ENCODE data around the gene RAPGEF1. TPM values are rescaled to one million over a fixed set of nuclear protein-coding genes. Genes with fewer than 3 reads are reported as not detected.

Gene RAPGEF1
- total and polyA plus RNA-seq, 2 experiments from 2014 or later = 3.3 to 24.1 TPM

- in situ Hi-C loops (cut with MboI) = loop anchor here (25.0 kb wide), 1 partner anchor 366 kb away; no protein-coding TSS in a partner anchor
- Histone ChIP-seq H4K20me1 (ENCODE audit: insufficient read depth) (peaks cover 9% of the 10 kb centered on the region; the same call in 1 of the 2 replicates), H3K79me2 (ENCODE audit: insufficient read depth) (peaks cover 84% of the 10 kb centered on the region), H3K9me3 (ENCODE audit: low read depth) (no peaks in the 10 kb centered on the region), H2AFZ (no peak overlapping the region), H3F3A (ENCODE audit: insufficient read depth) (peaks cover 40% of the 10 kb centered on the region), H3K4me1 (ENCODE audit: insufficient read depth) (peaks cover 47% of the 10 kb centered on the region), H3K4me2 (ENCODE audit: unreplicated experiment) (no peak overlapping the region), H3K27ac (no peak overlapping the region), H3K27me3 (replicated peaks; ENCODE audit: insufficient read depth) (no peaks in the 10 kb centered on the region), H3K36me3 (ENCODE audit: low read depth) (no peaks in the 10 kb centered on the region), H3K9me2 (ENCODE audit: insufficient read depth) (no peaks in the 10 kb centered on the region), H3K9ac (no peak overlapping the region), H3K4me3 (no peak overlapping the region)
- TF ChIP-seq EZH2phosphoT487 (IDR thresholded peaks at IDR 0.05; ENCODE audit: insufficient read depth, low read depth) (no peak), EZH2 (IDR thresholded peaks at IDR 0.05; ENCODE audit: insufficient read depth, poor library complexity, severe bottlenecking) (no peak)
- no peak for DNase-seq
- WGBS, 2 experiments (ENCODE audit: low coverage in 1 of 2, low lambda C conversion rate in 2 of 2, missing lambda C conversion rate in 2 of 2) = 79 to 81% methylated on average over 4 of the region's 4 CpGs
These were observed 11.3 kb downstream of the RAPGEF1 start for GRCh38 chr9:131728546-131728910.

DNA sequence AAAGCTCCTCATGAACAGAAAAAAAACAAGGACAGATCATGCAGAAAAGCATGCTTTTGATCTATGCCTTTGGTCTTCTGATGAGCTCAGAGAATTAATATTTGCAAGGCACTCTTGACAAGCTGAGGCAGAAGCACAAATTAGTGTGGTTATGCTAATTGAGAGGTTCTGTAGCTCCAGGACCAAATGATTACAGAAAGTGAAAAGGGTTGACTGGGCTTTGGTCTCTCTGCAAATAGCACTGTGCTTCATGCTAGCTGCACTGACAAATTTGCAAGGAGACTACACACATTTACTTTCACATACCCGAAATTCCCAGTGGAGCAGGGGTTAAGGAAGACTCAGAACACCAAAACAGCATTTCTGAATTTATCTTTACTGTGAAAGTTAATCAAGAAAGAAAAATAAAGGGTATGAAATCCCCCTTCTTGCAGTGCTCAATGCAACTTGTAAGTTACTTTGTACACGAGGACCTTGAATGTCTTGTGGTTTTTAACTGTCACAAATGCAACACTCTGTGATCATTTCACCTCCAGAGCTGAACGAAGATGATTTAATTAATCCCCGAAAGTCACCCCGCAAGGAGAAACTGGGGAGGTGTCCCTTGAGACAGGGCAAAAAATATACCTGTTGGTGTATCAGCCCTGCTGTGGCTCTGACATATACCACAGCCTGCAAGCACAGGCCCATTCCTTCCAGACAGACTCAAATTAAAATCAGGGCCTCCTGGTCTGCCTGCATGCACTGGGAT is 11.9 kb downstream of the RAPGEF1 start:
- TF ChIP-seq EZH2 (IDR thresholded peaks at IDR 0.05; ENCODE audit: insufficient read depth, poor library complexity, severe bottlenecking) (no peak), EZH2phosphoT487 (IDR thresholded peaks at IDR 0.05; ENCODE audit: insufficient read depth, low read depth) (no peak)
- no peaks in the 10 kb centered on the region for H3K9me3 ChIP-seq (ENCODE audit: low read depth)
- peaks cover 43% of the 10 kb centered on the region for H3K4me1 ChIP-seq (ENCODE audit: insufficient read depth)
- no peak overlapping the region for H3K9ac ChIP-seq
- peaks cover 9% of the 10 kb centered on the region; the same call in 1 of the 2 replicates for H4K20me1 ChIP-seq (ENCODE audit: insufficient read depth)
- DNase-seq = no peak
- H3K79me2 ChIP-seq (ENCODE audit: insufficient read depth) = peaks cover 87% of the 10 kb centered on the region
- in situ Hi-C loops (cut with MboI) = loop anchor here (25.0 kb wide), 1 partner anchor 366 kb away; no protein-coding TSS in a partner anchor
- WGBS, 2 experiments (ENCODE audit: low coverage in 1 of 2, low lambda C conversion rate in 2 of 2, missing lambda C conversion rate in 2 of 2) = 77 to 78% methylated on average over 5 of the region's 5 CpGs
- no peaks in the 10 kb centered on the region for H3K36me3 ChIP-seq (ENCODE audit: low read depth)
- H3K4me2 ChIP-seq (ENCODE audit: unreplicated experiment) = peak overlapping the region; percentile 44
- no peaks in the 10 kb centered on the region for H3K9me2 ChIP-seq (ENCODE audit: insufficient read depth)
- H3K27me3 ChIP-seq (replicated peaks; ENCODE audit: insufficient read depth) = no peaks in the 10 kb centered on the region
- no peak overlapping the region for H2AFZ ChIP-seq
- peak overlapping the region; percentile 37 for H3K27ac ChIP-seq
- peak overlapping the region; percentile 8; the same call in 1 of the 2 replicates for H3K4me3 ChIP-seq
- peaks cover 37% of the 10 kb centered on the region for H3F3A ChIP-seq (ENCODE audit: insufficient read depth)

- no peaks in the 10 kb centered on the region for H3K9me3 ChIP-seq (ENCODE audit: low read depth)
- in situ Hi-C loops (cut with MboI) = loop anchor here (25.0 kb wide), 1 partner anchor 365 kb away; no protein-coding TSS in a partner anchor
- peak overlapping the region; percentile 44 for H3K4me2 ChIP-seq (ENCODE audit: unreplicated experiment)
- peaks cover 89% of the 10 kb centered on the region for H3K79me2 ChIP-seq (ENCODE audit: insufficient read depth)
- H3K4me3 ChIP-seq = peak overlapping the region; percentile 8; the same call in 1 of the 2 replicates
- peaks cover 36% of the 10 kb centered on the region for H3K4me1 ChIP-seq (ENCODE audit: insufficient read depth)
- 48 to 49% methylated on average over 7 of the region's 7 CpGs for WGBS, 2 experiments (ENCODE audit: low coverage in 1 of 2, low lambda C conversion rate in 2 of 2, missing lambda C conversion rate in 2 of 2)
- peak; percentile 88 for DNase-seq
- no peak overlapping the region for H2AFZ ChIP-seq
- no peaks in the 10 kb centered on the region for H3K36me3 ChIP-seq (ENCODE audit: low read depth)
- peak overlapping the region; percentile 37 for H3K27ac ChIP-seq
- H3K27me3 ChIP-seq (replicated peaks; ENCODE audit: insufficient read depth) = no peaks in the 10 kb centered on the region
- peaks cover 9% of the 10 kb centered on the region; the same call in 1 of the 2 replicates for H4K20me1 ChIP-seq (ENCODE audit: insufficient read depth)
- H3K9me2 ChIP-seq (ENCODE audit: insufficient read depth) = no peaks in the 10 kb centered on the region
- no peak overlapping the region for H3K9ac ChIP-seq
- TF ChIP-seq EZH2phosphoT487 (IDR thresholded peaks at IDR 0.05; ENCODE audit: insufficient read depth, low read depth) = no peak
- TF ChIP-seq EZH2 (IDR thresholded peaks at IDR 0.05; ENCODE audit: insufficient read depth, poor library complexity, severe bottlenecking) = no peak
- H3F3A ChIP-seq (ENCODE audit: insufficient read depth) = peaks cover 30% of the 10 kb centered on the region
These were observed 12.6 kb downstream of the RAPGEF1 start for GRCh38 chr9:131727184-131727759.

GRCh38 chr9:131724683-131725082 is 15.2 kb downstream of the RAPGEF1 start:
- Histone ChIP-seq H4K20me1 (ENCODE audit: insufficient read depth) (no peaks in the 10 kb centered on the region; the same call in 1 of the 2 replicates), H3K9me3 (ENCODE audit: low read depth) (no peaks in the 10 kb centered on the region), H3K9ac (no peak overlapping the region), H3K4me2 (ENCODE audit: unreplicated experiment) (no peak overlapping the region), H3K36me3 (ENCODE audit: low read depth) (no peaks in the 10 kb centered on the region), H3F3A (ENCODE audit: insufficient read depth) (peaks cover 22% of the 10 kb centered on the region), H3K4me3 (no peak overlapping the region), H3K79me2 (ENCODE audit: insufficient read depth) (peaks cover 94% of the 10 kb centered on the region), H3K9me2 (ENCODE audit: insufficient read depth) (no peaks in the 10 kb centered on the region), H3K27ac (no peak overlapping the region), H3K4me1 (ENCODE audit: insufficient read depth) (peaks cover 23% of the 10 kb centered on the region), H3K27me3 (replicated peaks; ENCODE audit: insufficient read depth) (no peaks in the 10 kb centered on the region), H2AFZ (no peak overlapping the region)
- TF ChIP-seq EZH2phosphoT487 (IDR thresholded peaks at IDR 0.05; ENCODE audit: insufficient read depth, low read depth) (no peak), EZH2 (IDR thresholded peaks at IDR 0.05; ENCODE audit: insufficient read depth, poor library complexity, severe bottlenecking) (no peak)
- in situ Hi-C loops (cut with MboI) = loop anchor here (25.0 kb wide), 1 partner anchor 362 kb away; no protein-coding TSS in a partner anchor
- WGBS, 2 experiments (ENCODE audit: low coverage in 1 of 2, low lambda C conversion rate in 2 of 2, missing lambda C conversion rate in 2 of 2) = 87 to 96% methylated on average over 2 of the region's 2 CpGs
- DNase-seq = no peak
